ENCODE results near the gene ABCC1.
A peak's percentile ranks its signal among the peaks of the same experiment; 100 is the strongest.
"Not testable (repeated sequence)": the region's sequence is repeated elsewhere in the genome, so short reads cannot be mapped to it uniquely, and the experiment has no call there.

Gene ABCC1

GRCh38 chr16:16176328-16176727, 226.9 kb downstream of the ABCC1 start:
- Histone ChIP-seq H3K4me2 (no peak overlapping the region), H3K4me3 (IDR thresholded peaks at IDR 0.05; ENCODE audit: insufficient read depth, low read depth, low read length) (no peak overlapping the region)

GRCh38 chr16:16178455-16179162, 229.2 kb downstream of the ABCC1 start:
- Histone ChIP-seq H3K4me2 (no peak overlapping the region), H3K4me1 (ENCODE audit: low read depth, poor library complexity, severe bottlenecking) (no peaks in the 10 kb centered on the region), H3K27me3 (ENCODE audit: insufficient read depth, low read depth) (no peaks in the 10 kb centered on the region), H4K20me1 (ENCODE audit: insufficient read depth) (no peaks in the 10 kb centered on the region), H2AFZ (ENCODE audit: low read depth) (no peak overlapping the region), H3K36me3 (ENCODE audit: insufficient read depth) (no peaks in the 10 kb centered on the region), H3K9ac (no peak overlapping the region), H3K79me2 (ENCODE audit: insufficient read depth, low read depth) (no peaks in the 10 kb centered on the region), H3K27ac (no peak overlapping the region), H3K4me3 (IDR thresholded peaks at IDR 0.05; ENCODE audit: insufficient read depth, low read depth, low read length) (no peak overlapping the region)
- TF ChIP-seq CTCF (conservative IDR thresholded peaks at IDR 0.05; ENCODE audit: low read depth, low read length), result no peak

More at GRCh38 chr16:16176328-16176727, 226.9 kb downstream of the ABCC1 start:
- Histone ChIP-seq H3K27ac (no peak overlapping the region), H3K79me2 (ENCODE audit: insufficient read depth, low read depth) (no peaks in the 10 kb centered on the region), H2AFZ (ENCODE audit: low read depth) (no peak overlapping the region), H4K20me1 (ENCODE audit: insufficient read depth) (no peaks in the 10 kb centered on the region), H3K4me1 (ENCODE audit: low read depth, poor library complexity, severe bottlenecking) (no peaks in the 10 kb centered on the region), H3K36me3 (ENCODE audit: insufficient read depth) (no peaks in the 10 kb centered on the region), H3K9ac (no peak overlapping the region), H3K27me3 (ENCODE audit: insufficient read depth, low read depth) (no peaks in the 10 kb centered on the region)
- no peak for TF ChIP-seq CTCF (conservative IDR thresholded peaks at IDR 0.05; ENCODE audit: low read depth, low read length)

GRCh38 chr16:16181748-16182147, 232.3 kb downstream of the ABCC1 start:
- H3K27ac ChIP-seq; H2AFZ ChIP-seq (ENCODE audit: low read depth); H3K27me3 ChIP-seq (ENCODE audit: insufficient read depth, low read depth); H3K4me3 ChIP-seq (IDR thresholded peaks at IDR 0.05; ENCODE audit: insufficient read depth, low read depth, low read length); H3K4me1 ChIP-seq (ENCODE audit: low read depth, poor library complexity, severe bottlenecking); H3K79me2 ChIP-seq (ENCODE audit: insufficient read depth, low read depth); H4K20me1 ChIP-seq (ENCODE audit: insufficient read depth); H3K9ac ChIP-seq; H3K4me2 ChIP-seq; H3K36me3 ChIP-seq (ENCODE audit: insufficient read depth): not testable (repeated sequence)

GRCh38 chr16:16182918-16183317, 233.5 kb downstream of the ABCC1 start:
- Histone ChIP-seq H3K4me3 (IDR thresholded peaks at IDR 0.05; ENCODE audit: insufficient read depth, low read depth, low read length) (no peak overlapping the region), H3K4me2 (no peak overlapping the region), H2AFZ (ENCODE audit: low read depth) (no peak overlapping the region), H3K27me3 (ENCODE audit: insufficient read depth, low read depth) (no peaks in the 10 kb centered on the region), H3K9ac (no peak overlapping the region), H3K27ac (no peak overlapping the region), H3K36me3 (ENCODE audit: insufficient read depth) (no peaks in the 10 kb centered on the region), H4K20me1 (ENCODE audit: insufficient read depth) (no peaks in the 10 kb centered on the region), H3K4me1 (ENCODE audit: low read depth, poor library complexity, severe bottlenecking) (no peaks in the 10 kb centered on the region), H3K79me2 (ENCODE audit: insufficient read depth, low read depth) (no peaks in the 10 kb centered on the region)
- TF ChIP-seq CTCF (conservative IDR thresholded peaks at IDR 0.05; ENCODE audit: low read depth, low read length), result no peak

GRCh38 chr16:16183562-16183961, 234.1 kb downstream of the ABCC1 start:
- Histone ChIP-seq H3K36me3 (ENCODE audit: insufficient read depth) (no peaks in the 10 kb centered on the region), H3K27me3 (ENCODE audit: insufficient read depth, low read depth) (no peaks in the 10 kb centered on the region), H2AFZ (ENCODE audit: low read depth) (no peak overlapping the region), H3K4me1 (ENCODE audit: low read depth, poor library complexity, severe bottlenecking) (no peaks in the 10 kb centered on the region), H3K79me2 (ENCODE audit: insufficient read depth, low read depth) (no peaks in the 10 kb centered on the region), H3K4me3 (IDR thresholded peaks at IDR 0.05; ENCODE audit: insufficient read depth, low read depth, low read length) (no peak overlapping the region), H4K20me1 (ENCODE audit: insufficient read depth) (no peaks in the 10 kb centered on the region), H3K9ac (no peak overlapping the region), H3K27ac (no peak overlapping the region), H3K4me2 (no peak overlapping the region)
- peak; percentile 40; the same call in 1 of the 2 replicates for TF ChIP-seq CTCF (conservative IDR thresholded peaks at IDR 0.05; ENCODE audit: low read depth, low read length)
